ENCODE measurements around the gene CREB3L1. TPM values are rescaled to one million over a fixed set of nuclear protein-coding genes. Genes with fewer than 3 reads are reported as not detected.
A peak's percentile ranks its signal among the peaks of the same experiment; 100 is the strongest.

CREB3L1 gene, protein sequence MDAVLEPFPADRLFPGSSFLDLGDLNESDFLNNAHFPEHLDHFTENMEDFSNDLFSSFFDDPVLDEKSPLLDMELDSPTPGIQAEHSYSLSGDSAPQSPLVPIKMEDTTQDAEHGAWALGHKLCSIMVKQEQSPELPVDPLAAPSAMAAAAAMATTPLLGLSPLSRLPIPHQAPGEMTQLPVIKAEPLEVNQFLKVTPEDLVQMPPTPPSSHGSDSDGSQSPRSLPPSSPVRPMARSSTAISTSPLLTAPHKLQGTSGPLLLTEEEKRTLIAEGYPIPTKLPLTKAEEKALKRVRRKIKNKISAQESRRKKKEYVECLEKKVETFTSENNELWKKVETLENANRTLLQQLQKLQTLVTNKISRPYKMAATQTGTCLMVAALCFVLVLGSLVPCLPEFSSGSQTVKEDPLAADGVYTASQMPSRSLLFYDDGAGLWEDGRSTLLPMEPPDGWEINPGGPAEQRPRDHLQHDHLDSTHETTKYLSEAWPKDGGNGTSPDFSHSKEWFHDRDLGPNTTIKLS
- 0.64 TPM for total RNA-seq

DNA sequence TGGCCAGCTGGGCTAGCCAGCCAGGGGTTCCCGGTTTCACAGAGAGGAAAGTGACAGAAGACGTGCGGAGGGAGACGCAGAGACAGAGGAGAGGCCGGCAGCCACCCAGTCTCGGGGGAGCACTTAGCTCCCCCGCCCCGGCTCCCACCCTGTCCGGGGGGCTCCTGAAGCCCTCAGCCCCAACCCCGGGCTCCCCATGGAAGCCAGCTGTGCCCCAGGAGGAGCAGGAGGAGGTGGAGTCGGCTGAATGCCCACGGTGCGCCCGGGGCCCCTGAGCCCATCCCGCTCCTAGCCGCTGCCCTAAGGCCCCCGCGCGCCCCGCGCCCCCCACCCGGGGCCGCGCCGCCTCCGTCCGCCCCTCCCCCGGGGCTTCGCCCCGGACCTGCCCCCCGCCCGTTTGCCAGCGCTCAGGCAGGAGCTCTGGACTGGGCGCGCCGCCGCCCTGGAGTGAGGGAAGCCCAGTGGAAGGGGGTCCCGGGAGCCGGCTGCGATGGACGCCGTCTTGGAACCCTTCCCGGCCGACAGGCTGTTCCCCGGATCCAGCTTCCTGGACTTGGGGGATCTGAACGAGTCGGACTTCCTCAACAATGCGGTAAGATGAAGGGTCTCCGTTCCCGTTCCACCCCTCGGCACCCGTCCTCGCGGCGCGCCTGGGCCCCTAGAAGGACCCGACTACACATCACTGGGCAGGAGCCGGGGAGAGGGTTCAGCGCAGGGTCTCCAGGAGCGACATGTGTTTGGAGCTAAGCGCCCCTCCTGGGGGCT is at the start of gene CREB3L1:
TSS of gene CREB3L1 (plus strand) at position 41 of the 765 bp plus-strand sequence. CDS start at position 491, 450 bp downstream.
- no peak for ATAC-seq

DNA sequence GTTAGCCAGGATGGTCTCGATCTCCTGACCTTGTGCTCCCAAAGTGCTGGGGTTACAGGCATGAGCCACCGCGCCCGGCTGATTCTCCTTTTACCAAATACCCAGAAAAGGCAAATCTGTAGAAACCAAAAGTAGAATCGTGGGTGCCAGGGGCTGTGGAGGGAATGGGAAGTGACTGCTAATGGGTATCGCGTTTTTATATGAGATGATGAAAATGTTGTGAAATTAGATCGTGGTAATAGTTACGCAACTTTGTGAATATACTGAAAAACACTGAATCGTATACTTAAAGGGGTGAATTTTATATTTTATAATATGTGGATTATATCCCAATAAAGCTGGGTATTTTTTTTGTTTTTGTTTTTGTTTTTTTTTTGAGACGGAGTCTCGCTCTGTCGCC is 48.2 kb upstream of the CREB3L1 start:
- no peak for ATAC-seq

GRCh38 chr11:46234311-46234710 is 43.2 kb upstream of the CREB3L1 start:
- no peak for ATAC-seq

DNA sequence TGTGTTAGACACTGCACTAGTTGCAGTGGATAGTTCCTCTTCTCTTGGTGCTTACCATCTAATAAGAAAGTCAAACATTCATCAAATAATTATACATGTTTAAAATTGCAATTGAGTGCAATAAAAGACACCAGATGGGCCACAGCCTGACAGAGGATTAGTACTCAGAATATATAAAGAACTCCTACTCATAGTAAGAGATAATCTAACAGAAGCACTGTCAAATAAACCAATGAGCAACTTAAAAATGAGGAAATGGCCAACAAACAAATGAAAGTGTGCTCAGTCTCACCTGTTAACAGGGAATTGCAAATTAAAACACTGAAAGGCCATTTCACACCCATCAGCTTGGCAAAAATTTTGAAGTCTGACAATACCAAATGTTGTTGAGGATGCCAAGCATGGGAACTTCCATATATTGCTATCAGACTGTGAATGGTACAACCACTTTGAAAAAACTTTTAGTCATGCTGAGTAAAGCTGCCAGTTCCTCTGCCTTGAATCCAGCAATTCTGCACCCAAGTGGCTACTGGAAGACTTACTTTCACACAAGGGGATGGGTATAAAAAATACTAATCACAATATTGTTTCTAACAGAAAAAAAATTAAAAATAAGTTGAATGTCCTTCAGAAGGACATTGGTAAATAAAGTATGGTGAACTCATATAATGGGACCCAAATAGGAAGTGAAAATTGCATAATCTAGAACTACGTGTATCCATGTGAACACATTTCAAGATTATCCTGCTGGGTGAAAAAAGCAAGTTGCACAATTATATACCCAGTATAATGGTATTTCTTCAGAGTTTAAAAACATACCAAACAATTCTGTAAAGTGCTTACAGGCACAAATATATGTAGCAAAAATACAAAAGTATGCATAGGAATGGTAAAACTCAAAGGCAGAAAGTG is 41.4 kb upstream of the CREB3L1 start:
- ATAC-seq = no peak

DNA sequence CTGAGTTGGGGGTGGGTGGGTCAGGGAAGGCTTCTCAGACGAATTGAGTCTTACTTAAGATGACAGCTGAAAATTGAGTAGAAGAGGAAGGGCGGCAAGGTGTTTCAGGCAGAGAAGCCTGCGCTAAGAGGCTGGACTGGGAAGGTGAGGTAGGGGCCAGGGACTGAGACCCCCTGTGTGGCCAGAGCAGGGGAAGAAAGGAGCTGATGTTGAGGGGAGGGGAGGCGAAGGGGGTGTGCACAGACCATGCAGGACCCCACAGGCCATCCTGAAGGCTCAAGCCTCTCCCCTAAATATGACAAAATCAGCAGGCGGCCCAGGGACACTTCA is 40.6 kb upstream of the CREB3L1 start:
- ATAC-seq = no peak

- peak; percentile 53 for ATAC-seq
Measured at GRCh38 chr11:46237248-46238077, 40.0 kb upstream of the CREB3L1 start.

DNA sequence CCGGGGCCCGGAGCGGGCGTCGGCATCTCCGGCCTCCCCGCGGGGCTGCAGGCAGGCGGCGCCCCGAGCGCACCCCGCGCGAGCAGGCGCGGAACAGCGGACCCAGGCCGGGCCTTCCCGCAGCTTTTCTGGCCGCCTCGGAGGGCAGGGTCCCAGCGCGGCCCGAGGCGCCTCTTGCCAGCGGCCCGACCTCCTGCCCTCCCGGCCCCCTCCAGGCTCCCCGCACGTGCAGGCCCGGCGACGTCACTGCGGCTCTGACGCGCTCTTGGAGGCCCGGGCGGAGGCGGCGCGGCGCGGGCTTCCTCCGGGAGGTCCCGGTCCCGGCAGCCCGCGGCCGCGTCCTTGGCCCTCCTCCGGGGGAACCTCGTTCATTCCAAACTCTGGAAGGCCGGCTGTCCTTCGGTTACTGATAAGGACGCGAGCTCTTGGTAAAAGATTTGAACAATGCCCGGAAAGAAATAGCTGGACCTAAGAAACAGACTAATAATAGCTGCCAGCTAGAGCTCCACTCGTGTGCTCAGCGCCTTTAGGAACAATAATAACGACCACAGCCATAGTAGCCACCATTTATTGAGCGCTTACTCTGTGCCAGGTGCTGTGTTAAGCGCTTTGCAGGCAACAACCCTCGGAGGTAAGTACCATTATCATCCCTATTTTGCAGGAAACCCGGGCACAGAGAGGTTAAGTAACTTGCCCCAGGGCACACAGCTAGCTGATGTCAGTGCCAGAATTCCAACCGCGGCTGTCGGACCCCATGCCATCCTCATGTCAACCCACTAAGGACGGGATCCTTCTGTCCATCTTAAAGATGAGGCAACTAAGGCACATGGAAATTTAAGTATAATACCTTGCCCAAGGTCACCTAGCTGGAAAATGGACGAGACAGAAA is 39.1 kb upstream of the CREB3L1 start:
- peak; percentile 37 for ATAC-seq

- ATAC-seq = peak; percentile 78
Measured at GRCh38 chr11:46238967-46239800, 38.3 kb upstream of the CREB3L1 start.

GRCh38 chr11:46239801-46240061 is 37.7 kb upstream of the CREB3L1 start:
- ATAC-seq = peak; percentile 67

- ATAC-seq = no peak
Measured at GRCh38 chr11:46240371-46240770, 37.1 kb upstream of the CREB3L1 start.

- ATAC-seq = no peak
Measured at GRCh38 chr11:46240861-46241260, 36.6 kb upstream of the CREB3L1 start.

DNA sequence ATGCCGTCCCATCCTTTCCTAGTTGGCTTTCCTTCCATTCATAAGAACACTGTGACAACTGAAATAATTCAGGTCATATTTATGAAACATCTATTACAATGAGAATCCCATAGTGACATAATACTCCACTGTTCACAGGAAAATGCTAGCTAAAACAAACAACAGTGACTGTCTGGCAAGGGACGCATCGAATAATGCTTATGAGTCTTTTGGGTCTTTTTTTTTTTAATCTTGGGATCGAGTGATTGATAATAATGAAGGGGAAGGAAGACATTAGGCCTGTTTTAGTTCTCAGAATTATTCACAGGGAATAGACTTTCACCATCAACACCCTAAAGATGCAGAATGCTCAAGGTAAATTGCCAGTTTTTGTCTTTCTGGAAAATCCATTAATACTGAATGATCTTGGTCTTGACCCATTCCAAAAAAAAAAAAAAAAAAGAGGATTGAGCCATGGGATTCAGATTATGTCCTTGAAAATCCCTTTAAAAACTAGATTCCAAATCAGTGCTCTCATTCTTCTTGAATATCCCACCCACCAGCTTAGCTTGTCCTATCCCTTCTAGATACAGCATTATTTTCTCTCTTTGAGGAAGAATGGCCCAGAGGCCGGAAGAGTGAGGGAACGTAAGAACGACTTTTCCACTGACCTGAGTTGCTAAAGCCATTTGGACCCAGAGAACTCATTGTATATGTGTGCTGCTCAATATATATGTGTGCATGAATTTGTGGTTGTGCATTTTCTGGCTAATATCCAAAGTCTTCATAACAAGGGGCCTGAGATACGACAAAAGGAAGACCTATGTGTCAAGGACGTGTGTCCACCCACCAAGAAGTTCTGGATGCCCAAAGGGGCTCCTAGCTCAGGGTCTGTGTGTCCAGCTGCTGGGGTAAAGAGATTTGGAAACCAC is 35.2 kb upstream of the CREB3L1 start:
- ATAC-seq = no peak

DNA sequence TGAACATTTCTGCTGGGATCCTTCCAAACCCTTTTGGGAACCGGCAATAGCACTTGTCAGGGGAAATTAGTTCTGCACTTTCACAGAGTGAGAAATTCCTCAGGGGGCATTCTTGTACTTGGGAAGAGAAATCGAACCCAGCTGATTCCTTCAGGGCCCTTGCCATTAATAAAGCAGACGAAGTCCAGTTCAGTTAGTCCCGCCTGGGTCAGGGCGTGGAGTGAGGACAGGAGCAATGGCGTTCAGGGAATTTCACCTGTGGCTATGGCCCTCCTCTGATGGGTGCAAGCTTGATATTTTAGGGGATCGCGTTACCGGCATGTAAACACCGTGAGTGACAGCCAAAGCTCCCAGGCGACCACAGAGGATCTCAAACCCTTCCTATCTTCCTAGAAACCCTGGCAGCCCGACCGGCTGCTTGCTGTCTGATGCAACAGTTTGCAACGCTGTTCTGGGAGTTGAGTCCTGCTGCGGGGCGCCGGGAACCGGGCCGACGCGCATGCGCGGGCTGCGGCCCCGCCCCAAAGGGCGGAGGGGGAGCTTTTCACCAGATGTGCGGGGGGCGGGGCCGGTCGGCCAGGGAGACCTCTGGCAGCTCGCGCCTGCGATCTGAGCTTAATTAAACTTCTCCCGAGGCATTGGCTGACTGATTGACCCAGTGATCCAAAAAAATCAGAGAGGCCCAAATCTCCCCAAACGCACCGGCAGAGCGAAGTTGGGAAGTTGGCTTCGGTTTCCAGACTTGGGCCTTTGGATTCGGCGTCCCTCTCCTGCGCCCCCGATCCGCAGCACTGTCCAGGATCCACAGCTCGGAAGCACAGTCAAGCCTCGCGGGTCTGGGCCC is 34.3 kb upstream of the CREB3L1 start:
- ATAC-seq = peak; percentile 87

GRCh38 chr11:46243796-46244109 is 33.7 kb upstream of the CREB3L1 start:
- ATAC-seq = no peak

DNA sequence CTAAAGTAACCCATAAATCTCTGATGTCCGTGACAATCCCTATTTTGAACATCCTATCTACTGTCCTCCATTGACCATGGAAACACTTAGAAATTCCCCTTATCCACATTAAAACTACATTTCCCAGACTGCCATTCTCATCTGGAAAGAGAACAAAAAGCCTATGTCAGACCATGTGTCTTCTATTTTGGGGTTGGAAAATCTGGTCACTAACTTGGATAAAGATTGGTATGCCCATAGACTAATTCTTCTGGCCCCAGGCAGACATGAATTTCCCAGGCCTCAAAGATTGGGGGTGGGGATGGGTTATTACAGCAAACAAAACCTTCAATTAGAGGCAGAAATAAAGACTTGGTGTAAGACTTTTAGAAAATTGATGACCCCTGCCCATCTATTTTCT is 30.9 kb upstream of the CREB3L1 start:
- ATAC-seq = no peak

GRCh38 chr11:46247090-46247489 is 30.4 kb upstream of the CREB3L1 start:
- ATAC-seq = no peak

- ATAC-seq = peak; percentile 48
Measured at GRCh38 chr11:46247659-46248058, 29.8 kb upstream of the CREB3L1 start.

Data from esophagus mucosa (tissue), 1 donor.